SK-N-SH (cell line): ENCODE data around the gene DNASE2B. TPM values are rescaled to one million over a fixed set of nuclear protein-coding genes. Genes with fewer than 3 reads are reported as not detected.

Source experiments
- CTCF ChIA-PET: fragments of 300-600, 350-600 bp; formaldehyde crosslinking; extraction: SDS; loops from one replicate; lab custom pipeline; 2021; lab: Yijun Ruan, JAX
- POLR2A ChIA-PET: fragments of 350-600 bp; sonication (Branson Sonifier 250); formaldehyde crosslinking; extraction: SDS; loops from one replicate; lab custom pipeline; 2020; ENCODE audit warnings: antibody characterized with exemption, inconsistent platforms; lab: Yijun Ruan, JAX
- DNase-seq: peaks from one replicate; pipeline ENCODE4 v3.0.0; 2012
- H2AFZ ChIP-seq: fragments of 200-600 bp; sonication (generic); 2 replicates; pipeline ENCODE4 v1.8.1; 2016; ENCODE audit warnings: antibody characterized with exemption, mild to moderate bottlenecking, low read depth
- H3F3A ChIP-seq: fragments of 200-600 bp; sonication (generic); replicated peaks from 2 replicates; pipeline ENCODE3; 2016; ENCODE audit warnings: antibody characterized with exemption, mild to moderate bottlenecking; ENCODE audit not compliant: insufficient read depth
- H3K27ac ChIP-seq, 2 experiments: fragments of 200-500 bp in 1 of 2; fragments of 200-600 bp in 1 of 2; sonication (Bioruptor generic) in 1 of 2; sonication (generic), shearing (Covaris generic) in 1 of 2; 2 replicates each; pipeline versions ENCODE4 v1.5.1 to v1.6.1; 2014 to 2016; ENCODE audit warnings: low read depth in 2 of 2, inconsistent platforms in 1 of 2, low read length in 1 of 2, mild to moderate bottlenecking in 1 of 2, mixed read lengths in 1 of 2
- H3K27me3 ChIP-seq: fragments of 200-600 bp; sonication (generic), shearing (Covaris generic); 2 replicates; pipeline ENCODE4 v1.6.1; 2016; ENCODE audit warnings: mixed run types; ENCODE audit not compliant: insufficient read depth
- H3K36me3 ChIP-seq, 2 experiments: fragments of 200-500 bp in 1 of 2; fragments of 200-600 bp in 1 of 2; sonication (Bioruptor generic) in 1 of 2; sonication (generic) in 1 of 2; replicated peaks in 1 of 2; 2 replicates each; pipeline versions ENCODE3 to v1.5.1; 2014 to 2016; ENCODE audit warnings: low read length in 1 of 2, mild to moderate bottlenecking in 1 of 2; ENCODE audit not compliant: insufficient read depth in 2 of 2, control insufficient read depth in 1 of 2
- H3K4me1 ChIP-seq, 2 experiments: fragments of 200-500 bp in 1 of 2; fragments of 200-600 bp in 1 of 2; sonication (Bioruptor generic) in 1 of 2; sonication (generic), shearing (Covaris generic) in 1 of 2; 2 replicates each; pipeline versions ENCODE4 v1.5.1 to v1.6.1; 2014 to 2016; ENCODE audit warnings: low read depth in 1 of 2, low read length in 1 of 2, mixed run types in 1 of 2; ENCODE audit not compliant: insufficient read depth in 2 of 2, control insufficient read depth in 1 of 2
- H3K4me2 ChIP-seq: fragments of 200-600 bp; sonication (generic), shearing (Covaris generic); 2 replicates; pipeline ENCODE4 v1.6.1; 2017; ENCODE audit warnings: mixed run types
- H3K4me3 ChIP-seq, 2 experiments: fragments of 200-500 bp in 1 of 2; fragments of 200-600 bp in 1 of 2; sonication (Bioruptor generic) in 1 of 2; sonication (generic), shearing (Covaris generic) in 1 of 2; 2 replicates each; pipeline versions ENCODE4 v1.5.1 to v1.8.1; 2014 to 2016; ENCODE audit warnings: low read depth in 2 of 2, inconsistent platforms in 1 of 2, low read length in 1 of 2, mild to moderate bottlenecking in 1 of 2, mixed read lengths in 1 of 2, moderate library complexity in 1 of 2
- H3K79me2 ChIP-seq: fragments of 200-600 bp; sonication (generic); 2 replicates; pipeline ENCODE4 v1.8.1; 2017; ENCODE audit warnings: mild to moderate bottlenecking; ENCODE audit not compliant: insufficient read depth
- H3K9ac ChIP-seq: fragments of 200-600 bp; sonication (generic); 2 replicates; pipeline ENCODE4 v1.6.1; 2017; ENCODE audit warnings: mixed run types
- H3K9me2 ChIP-seq: fragments of 200-600 bp; sonication (generic); 2 replicates; pipeline ENCODE4 v1.6.1; 2017; ENCODE audit warnings: mixed run types
- H3K9me3 ChIP-seq: fragments of 200-600 bp; sonication (generic); 2 replicates; pipeline ENCODE4 v1.6.1; 2017; ENCODE audit warnings: mixed run types, mild to moderate bottlenecking, moderate library complexity
- H4K20me1 ChIP-seq: fragments of 200-600 bp; sonication (generic); 2 replicates; pipeline ENCODE4 v1.6.1; 2017; ENCODE audit warnings: mild to moderate bottlenecking, mixed run types; ENCODE audit not compliant: insufficient read depth
- ELF1 ChIP-seq: IDR thresholded peaks from 2 replicates; pipeline ENCODE4 v1.4.0; 2012
- EP300 ChIP-seq, 2 experiments: IDR thresholded peaks; 2 replicates each; pipeline versions ENCODE4 v1.4.0 to v1.6.1; 2012; ENCODE audit warnings: borderline replicate concordance in 1 of 2, low read depth in 1 of 2, low read length in 1 of 2
- FOSL2 ChIP-seq: IDR thresholded peaks from 2 replicates; pipeline ENCODE4 v1.4.0; 2012; ENCODE audit warnings: low read depth, mild to moderate bottlenecking, moderate library complexity, borderline replicate concordance
- FOXM1 ChIP-seq: IDR thresholded peaks from 2 replicates; pipeline ENCODE4 v1.4.0; 2012; ENCODE audit warnings: low read depth, mild to moderate bottlenecking
- GABPA ChIP-seq: IDR thresholded peaks from 2 replicates; pipeline ENCODE4 v1.4.0; 2012; ENCODE audit warnings: low read depth, mild to moderate bottlenecking
- GATA2 ChIP-seq: sonication (generic); formaldehyde crosslinking; IDR thresholded peaks from 2 replicates; pipeline ENCODE4 v1.5.0; 2020; ENCODE audit warnings: mild to moderate bottlenecking, missing genetic modification reagents
- JUND ChIP-seq: IDR thresholded peaks from 2 replicates; pipeline ENCODE4 v1.4.0; 2012
- RCOR1 ChIP-seq: fragments of 150-350 bp; IDR thresholded peaks from 2 replicates; pipeline ENCODE4 v1.6.1; 2017; ENCODE audit warnings: antibody characterized with exemption, low read length
- RXRA ChIP-seq: IDR thresholded peaks from 2 replicates; pipeline ENCODE4 v1.4.0; 2012; ENCODE audit warnings: low read depth, mild to moderate bottlenecking, borderline replicate concordance
- YY1 ChIP-seq: IDR thresholded peaks from 2 replicates; pipeline ENCODE4 v1.4.0; 2012; ENCODE audit warnings: low read depth, mild to moderate bottlenecking
- WGBS: methylation state at CpG from one replicate; pipeline ENCODE4 v1.1.6; 2017; ENCODE audit warnings: low lambda C conversion rate; 5-methylcytosine and 5-hydroxymethylcytosine counted together
- polyA plus RNA-seq, 3 experiments: library from polyadenylated mRNA; depleted of rRNA; stranded (reverse); fragments of >200 nt; gene quantifications; 2 replicates each; pipeline ENCODE4 v1.2.3, GENCODE V29; 2012
- TF ChIP-seq, protein P1 (sequence below): IDR thresholded peaks from 2 replicates; pipeline ENCODE4 v1.4.0; 2012; ENCODE audit warnings: low read depth
- TF ChIP-seq, protein P2 (sequence below): fragments of 200-600 bp; sonication (generic); IDR thresholded peaks from 2 replicates; pipeline ENCODE4 v1.6.1; 2017; ENCODE audit warnings: antibody characterized with exemption, mild to moderate bottlenecking, moderate library complexity
- TF ChIP-seq, protein P3 (sequence below): IDR thresholded peaks from 2 replicates; pipeline ENCODE4; 2012
- TF ChIP-seq, protein P4 (sequence below): IDR thresholded peaks from 2 replicates; pipeline ENCODE4 v1.4.0; 2012; ENCODE audit warnings: low read depth, borderline replicate concordance
- TF ChIP-seq, protein P5 (sequence below): fragments of 150-350 bp; IDR thresholded peaks from 2 replicates; pipeline ENCODE4 v1.6.1; 2017; ENCODE audit warnings: antibody characterized with exemption, low read length, low read depth, borderline replicate concordance

DNASE2B gene, protein sequence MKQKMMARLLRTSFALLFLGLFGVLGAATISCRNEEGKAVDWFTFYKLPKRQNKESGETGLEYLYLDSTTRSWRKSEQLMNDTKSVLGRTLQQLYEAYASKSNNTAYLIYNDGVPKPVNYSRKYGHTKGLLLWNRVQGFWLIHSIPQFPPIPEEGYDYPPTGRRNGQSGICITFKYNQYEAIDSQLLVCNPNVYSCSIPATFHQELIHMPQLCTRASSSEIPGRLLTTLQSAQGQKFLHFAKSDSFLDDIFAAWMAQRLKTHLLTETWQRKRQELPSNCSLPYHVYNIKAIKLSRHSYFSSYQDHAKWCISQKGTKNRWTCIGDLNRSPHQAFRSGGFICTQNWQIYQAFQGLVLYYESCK
- 0.03 TPM in 1 of 2 replicates, not detected in the other for polyA plus RNA-seq (2012; rRNA removed)
- polyA plus RNA-seq (2012; cell fraction: cytosol; rRNA removed) = 0.03 TPM in 1 of 2 replicates, not detected in the other
- 0.11 TPM in 1 of 2 replicates, not detected in the other for polyA plus RNA-seq (2012; cell fraction: nucleus; rRNA removed)

DNA sequence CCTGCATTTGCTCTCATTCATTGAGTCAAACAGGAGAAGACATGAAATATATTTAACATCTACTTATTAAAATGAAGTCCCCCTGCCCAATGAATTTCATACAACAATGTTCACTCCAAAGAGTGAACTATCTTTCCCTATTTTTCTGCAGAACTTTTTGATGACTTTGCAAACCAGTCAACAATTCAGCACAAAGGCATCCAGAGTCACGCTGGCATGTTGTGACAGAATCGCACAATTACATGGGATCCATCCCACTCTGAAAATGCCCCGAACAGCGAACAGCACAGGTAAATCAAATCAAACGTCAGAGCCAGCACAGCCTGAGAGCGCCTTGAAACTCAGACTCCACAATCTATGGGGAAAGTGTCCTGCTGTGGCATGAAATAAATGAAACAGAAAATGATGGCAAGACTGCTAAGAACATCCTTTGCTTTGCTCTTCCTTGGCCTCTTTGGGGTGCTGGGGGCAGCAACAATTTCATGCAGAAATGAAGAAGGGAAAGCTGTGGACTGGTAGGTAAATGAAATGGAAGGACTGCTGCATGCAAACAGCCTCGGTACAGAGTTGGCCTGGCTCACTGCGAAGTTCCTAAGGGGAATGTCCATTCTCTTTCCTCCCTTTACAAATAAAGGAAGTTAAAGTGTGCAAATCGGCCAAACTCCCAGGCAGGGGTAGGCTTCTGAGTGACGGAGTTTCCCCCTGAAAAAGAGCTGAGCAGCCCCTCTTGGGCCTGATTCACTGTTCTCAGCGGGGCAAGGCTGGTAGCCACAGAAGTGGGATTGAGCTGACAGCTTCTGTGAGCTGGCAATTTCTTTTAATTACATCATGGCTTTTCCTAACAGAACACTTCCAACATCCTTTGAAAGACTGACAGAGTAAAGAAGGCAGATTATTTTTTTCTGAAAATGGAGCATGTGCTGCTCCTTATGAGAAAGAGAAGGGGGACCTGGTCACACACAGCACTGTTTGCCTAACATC is at the start of gene DNASE2B:
DNASE2B (plus strand) TSS at position 310 of the 981 bp plus-strand sequence; CDS start at position 391, 81 bp downstream.
- peaks cover 0 to 3% of the 10 kb centered on the region in 2 experiments; a peak in 1 of 4 replicates for H3K4me1 ChIP-seq
- no peaks in the 10 kb centered on the region for H3K9me3 ChIP-seq
- H3K9me2 ChIP-seq = no peaks in the 10 kb centered on the region
- DNase-seq = no peak
- no peak within 1 kb of the TSS for H3K4me3 ChIP-seq
- WGBS = 90% methylated on average over 9 of the region's 11 CpGs
- no peaks in the 10 kb centered on the region for H3F3A ChIP-seq
- H3K4me2 ChIP-seq = no peak within 1 kb of the TSS
- no peaks in the 10 kb centered on the region for H3K79me2 ChIP-seq
- POLR2A ChIA-PET = no interaction called here
- no peak for TF ChIP-seq RCOR1
- no peak for TF ChIP-seq ELF1
- no peak for TF ChIP-seq GABPA
- TF ChIP-seq, protein P1, sequence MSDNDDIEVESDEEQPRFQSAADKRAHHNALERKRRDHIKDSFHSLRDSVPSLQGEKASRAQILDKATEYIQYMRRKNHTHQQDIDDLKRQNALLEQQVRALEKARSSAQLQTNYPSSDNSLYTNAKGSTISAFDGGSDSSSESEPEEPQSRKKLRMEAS = no peak
- TF ChIP-seq, protein P2, sequence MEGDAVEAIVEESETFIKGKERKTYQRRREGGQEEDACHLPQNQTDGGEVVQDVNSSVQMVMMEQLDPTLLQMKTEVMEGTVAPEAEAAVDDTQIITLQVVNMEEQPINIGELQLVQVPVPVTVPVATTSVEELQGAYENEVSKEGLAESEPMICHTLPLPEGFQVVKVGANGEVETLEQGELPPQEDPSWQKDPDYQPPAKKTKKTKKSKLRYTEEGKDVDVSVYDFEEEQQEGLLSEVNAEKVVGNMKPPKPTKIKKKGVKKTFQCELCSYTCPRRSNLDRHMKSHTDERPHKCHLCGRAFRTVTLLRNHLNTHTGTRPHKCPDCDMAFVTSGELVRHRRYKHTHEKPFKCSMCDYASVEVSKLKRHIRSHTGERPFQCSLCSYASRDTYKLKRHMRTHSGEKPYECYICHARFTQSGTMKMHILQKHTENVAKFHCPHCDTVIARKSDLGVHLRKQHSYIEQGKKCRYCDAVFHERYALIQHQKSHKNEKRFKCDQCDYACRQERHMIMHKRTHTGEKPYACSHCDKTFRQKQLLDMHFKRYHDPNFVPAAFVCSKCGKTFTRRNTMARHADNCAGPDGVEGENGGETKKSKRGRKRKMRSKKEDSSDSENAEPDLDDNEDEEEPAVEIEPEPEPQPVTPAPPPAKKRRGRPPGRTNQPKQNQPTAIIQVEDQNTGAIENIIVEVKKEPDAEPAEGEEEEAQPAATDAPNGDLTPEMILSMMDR = no peak
- no peak for TF ChIP-seq GATA2 (CRISPR knock-in tag)
- TF ChIP-seq YY1 = no peak
- TF ChIP-seq, protein P3, sequence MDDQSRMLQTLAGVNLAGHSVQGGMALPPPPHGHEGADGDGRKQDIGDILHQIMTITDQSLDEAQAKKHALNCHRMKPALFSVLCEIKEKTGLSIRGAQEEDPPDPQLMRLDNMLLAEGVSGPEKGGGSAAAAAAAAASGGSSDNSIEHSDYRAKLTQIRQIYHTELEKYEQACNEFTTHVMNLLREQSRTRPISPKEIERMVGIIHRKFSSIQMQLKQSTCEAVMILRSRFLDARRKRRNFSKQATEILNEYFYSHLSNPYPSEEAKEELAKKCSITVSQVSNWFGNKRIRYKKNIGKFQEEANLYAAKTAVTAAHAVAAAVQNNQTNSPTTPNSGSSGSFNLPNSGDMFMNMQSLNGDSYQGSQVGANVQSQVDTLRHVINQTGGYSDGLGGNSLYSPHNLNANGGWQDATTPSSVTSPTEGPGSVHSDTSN = no peak
- TF ChIP-seq FOXM1 = no peak
- TF ChIP-seq, all 33 proteins: peak for 0
- Histone ChIP-seq H3K36me3 (no peaks in the 10 kb centered on the region), H3K9ac (no peak within 1 kb of the TSS), H2AFZ (no peak within 1 kb of the TSS), H3K27ac (no peak within 1 kb of the TSS), H3K27me3 (no peaks in the 10 kb centered on the region), H4K20me1 (no peaks in the 10 kb centered on the region)
- CTCF ChIA-PET = interaction anchor here (1.1 to 1.4 kb wide), 2 partner anchors 9 to 44 kb away, joined by 3 to 4 read pairs; no protein-coding TSS in a partner anchor

DNA sequence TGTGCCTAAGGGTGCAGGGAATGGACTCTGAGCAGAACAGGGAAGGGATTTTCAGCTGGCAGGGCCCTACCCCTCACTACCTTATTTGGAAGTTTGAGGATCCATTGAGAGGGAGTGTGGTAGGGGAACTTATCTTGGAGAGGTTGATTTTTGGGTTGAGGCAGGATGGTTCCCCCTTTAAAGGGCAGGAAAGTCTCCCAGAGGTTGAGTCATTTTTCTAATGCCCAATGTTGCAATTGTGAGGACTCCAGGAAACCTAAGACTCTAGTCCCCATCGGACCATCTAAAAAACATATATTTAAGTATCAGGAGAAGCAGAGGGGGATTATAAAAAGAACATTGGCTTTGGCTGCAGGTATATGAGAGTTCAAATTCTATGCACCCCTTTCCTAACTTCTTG is 49.5 kb upstream of the DNASE2B start:
- H3K4me2 ChIP-seq = no peak overlapping the region
- no peaks in the 10 kb centered on the region for H3K36me3 ChIP-seq
- POLR2A ChIA-PET = no interaction called here
- H3K4me3 ChIP-seq = no peak overlapping the region
- no peak for DNase-seq
- H3K4me1 ChIP-seq = peaks cover 8 to 19% of the 10 kb centered on the region in 2 experiments; a peak in 3 of 4 replicates
- 93% methylated on average over 1 of the region's 1 CpG for WGBS
- H3K9ac ChIP-seq = no peak overlapping the region
- no peak overlapping the region for H3K27ac ChIP-seq
- H4K20me1 ChIP-seq = no peaks in the 10 kb centered on the region
- H2AFZ ChIP-seq = no peak overlapping the region
- no peaks in the 10 kb centered on the region for H3K9me3 ChIP-seq
- H3K9me2 ChIP-seq = no peaks in the 10 kb centered on the region
- no peaks in the 10 kb centered on the region for H3K27me3 ChIP-seq
- H3F3A ChIP-seq = no peaks in the 10 kb centered on the region
- CTCF ChIA-PET = interaction anchor here (1.2 kb wide), 1 partner anchor 46 kb away, joined by 5 read pairs; the partner anchor contains the start of gene SAMD13
- no peaks in the 10 kb centered on the region for H3K79me2 ChIP-seq
- TF ChIP-seq RCOR1 = no peak
- TF ChIP-seq, protein P2 = no peak
- TF ChIP-seq, protein P1 = no peak
- TF ChIP-seq, protein P4, sequence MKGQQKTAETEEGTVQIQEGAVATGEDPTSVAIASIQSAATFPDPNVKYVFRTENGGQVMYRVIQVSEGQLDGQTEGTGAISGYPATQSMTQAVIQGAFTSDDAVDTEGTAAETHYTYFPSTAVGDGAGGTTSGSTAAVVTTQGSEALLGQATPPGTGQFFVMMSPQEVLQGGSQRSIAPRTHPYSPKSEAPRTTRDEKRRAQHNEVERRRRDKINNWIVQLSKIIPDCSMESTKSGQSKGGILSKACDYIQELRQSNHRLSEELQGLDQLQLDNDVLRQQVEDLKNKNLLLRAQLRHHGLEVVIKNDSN = no peak
- no peak for TF ChIP-seq GABPA
- no peak for TF ChIP-seq JUND
- no peak for TF ChIP-seq EP300 (IDR thresholded peaks at IDR 0.05; ENCODE audit: borderline replicate concordance in 1 of 2, low read depth in 1 of 2, low read length in 1 of 2)
- TF ChIP-seq RXRA = no peak
- TF ChIP-seq, protein P5, sequence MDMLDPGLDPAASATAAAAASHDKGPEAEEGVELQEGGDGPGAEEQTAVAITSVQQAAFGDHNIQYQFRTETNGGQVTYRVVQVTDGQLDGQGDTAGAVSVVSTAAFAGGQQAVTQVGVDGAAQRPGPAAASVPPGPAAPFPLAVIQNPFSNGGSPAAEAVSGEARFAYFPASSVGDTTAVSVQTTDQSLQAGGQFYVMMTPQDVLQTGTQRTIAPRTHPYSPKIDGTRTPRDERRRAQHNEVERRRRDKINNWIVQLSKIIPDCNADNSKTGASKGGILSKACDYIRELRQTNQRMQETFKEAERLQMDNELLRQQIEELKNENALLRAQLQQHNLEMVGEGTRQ = no peak
- no peak for TF ChIP-seq FOSL2
